Ovary (tissue), 9 donors: ENCODE data around the gene CCDC40. TPM values are rescaled to one million over a fixed set of nuclear protein-coding genes. Genes with fewer than 3 reads are reported as not detected.

Experiments
- DNase-seq, 5 donors: peaks; one replicate each; pipeline ENCODE4 v3.0.0-alpha.2; 2019 to 2020
- H3K27ac ChIP-seq, 2 donors: fragments of 200-600 bp; one replicate each; pipeline versions ENCODE4 v1.5.1 to v1.8.0; 2019 to 2022
- H3K27me3 ChIP-seq: fragments of 200-600 bp; one replicate; pipeline ENCODE4 v1.8.0; 2022
- H3K36me3 ChIP-seq: fragments of 200-600 bp; sonication (generic); one replicate; pipeline ENCODE4 v1.5.1; 2019
- H3K4me1 ChIP-seq: one replicate; pipeline ENCODE4 v1.8.1; 2013; ENCODE audit warnings: mild to moderate bottlenecking, moderate library complexity; ENCODE audit not compliant: insufficient read depth
- H3K4me3 ChIP-seq: fragments of 200-600 bp; sonication (generic); one replicate; pipeline ENCODE4 v1.5.1; 2017
- H3K9me3 ChIP-seq, 2 donors: fragments of 200-600 bp in 1 of 2; sonication (generic) in 1 of 2; one replicate each; pipeline versions ENCODE4 v1.5.1 to v1.8.1; 2013 to 2019; ENCODE audit warnings: mild to moderate bottlenecking in 1 of 2, moderate library complexity in 1 of 2
- CTCF ChIP-seq, 3 donors: fragments of 450-650 bp in 2 of 3; fragments of 200-600 bp in 1 of 3; IDR thresholded peaks; one replicate each; pipeline versions ENCODE4 v1.5.1 to v1.8.0; 2016 to 2022; ENCODE audit warnings: antibody characterized with exemption in 3 of 3, mild to moderate bottlenecking in 1 of 3
- EP300 ChIP-seq: sonication (generic); formaldehyde crosslinking; IDR thresholded peaks from one replicate; pipeline ENCODE4 v1.6.1; 2017; ENCODE audit warnings: antibody characterized with exemption
- POLR2A ChIP-seq: fragments of 450-650 bp; IDR thresholded peaks from one replicate; pipeline ENCODE4 v1.6.1; 2017; ENCODE audit warnings: antibody characterized with exemption, mild to moderate bottlenecking, moderate library complexity
- WGBS, 3 donors: extraction: QIAGEN DNeasy Blood & Tissue Kit in 1 of 3; methylation state at CpG; one replicate each; pipeline versions ENCODE4 v1.1.5 to v1.1.7; 2013 to 2017; 5-methylcytosine and 5-hydroxymethylcytosine counted together
- intact Hi-C, 4 donors: fragments of 100-400 bp; cut with DNase I; formaldehyde crosslinking; loops; one replicate each; pipeline versions ENCODE4 v1.11.0 to v1.15.1; 2022 to 2023
- polyA plus RNA-seq, 2 donors: library from polyadenylated mRNA; stranded (reverse); fragments of 200-250 nt in 1 of 2; fragments of 350-450 nt in 1 of 2; fragmentation: Illumina TruSeq in 1 of 2; extraction: RNeasy Lipid Tissue Mini Kit (QIAGEN cat#74804) in 1 of 2; gene quantifications; one replicate each; pipeline ENCODE4 v1.2.3, GENCODE V29; 2013 to 2014
- total RNA-seq, 7 donors: library from RNA; depleted of rRNA in 2 of 7; stranded (reverse); fragments of >200 nt in 2 of 7; fragmentation: NEBNext Ultra II Directional in 3 of 7; extraction: Animal tissue kit (Norgen Biotek cat#: 25700) in 3 of 7; gene quantifications; one replicate each; pipeline versions ENCODE4 v1.1.0 to v1.2.4, GENCODE V29; 2016 to 2023
- donor health status: DM: no; HTN: no; CAD: no; lungs with moderate emphysema.
- donor health status: DM: no; HTN: no; CAD: no.
- donor health status: Bipolar disorder and iron deficiency.
- donor health status: DM: yes; HTN: yes; CAD: no.
- donor health status: DM: no; HTN: no; CAD: no.
- donor health status: DM: yes; HTN: yes; CAD: no.

CCDC40 gene
- total and polyA plus RNA-seq, 9 donors, result 1.5 to 27.8 (median 6.0) TPM

- no peaks in the 10 kb centered on the region for H3K36me3 ChIP-seq
- H3K4me1 ChIP-seq, result no peaks in the 10 kb centered on the region
- TF ChIP-seq CTCF (IDR thresholded peaks at IDR 0.05) (no peak), POLR2A (no peak), EP300 (no peak)
- H3K27me3 ChIP-seq, result no peaks in the 10 kb centered on the region
- WGBS, 3 donors, result 87 to 97% (median 90%) methylated on average over 21 of the region's 21 CpGs
- H3K27ac ChIP-seq, result no peak overlapping the region
- H3K9me3 ChIP-seq, result no peaks in the 10 kb centered on the region
- no peak for DNase-seq
- no peak overlapping the region for H3K4me3 ChIP-seq
- intact Hi-C loops, result loop anchor here in 1 of 4 donors (1.0 kb wide), 1 partner anchor 47 kb away; no protein-coding TSS in a partner anchor
Observed at GRCh38 chr17:80110927-80111701, 74.7 kb downstream of the CCDC40 start.

- TF ChIP-seq EP300, result no peak
- TF ChIP-seq CTCF (IDR thresholded peaks at IDR 0.05), result no peak
- no peak for TF ChIP-seq POLR2A
- intact Hi-C loops, result loop anchor here in 1 of 4 donors (1.0 kb wide), 1 partner anchor 48 kb away; no protein-coding TSS in a partner anchor
- H3K27me3 ChIP-seq, result no peaks in the 10 kb centered on the region
- no peaks in the 10 kb centered on the region for H3K9me3 ChIP-seq
- no peaks in the 10 kb centered on the region for H3K4me1 ChIP-seq
- 87 to 88% (median 87%) methylated on average over 20 to 26 of the region's 26 CpGs for WGBS, 3 donors
- no peak for DNase-seq
- no peaks in the 10 kb centered on the region for H3K36me3 ChIP-seq
- no peak overlapping the region for H3K27ac ChIP-seq
- H3K4me3 ChIP-seq, result no peak overlapping the region
Observed at GRCh38 chr17:80111702-80112470, 75.4 kb downstream of the CCDC40 start.

GRCh38 chr17:80112471-80113032, 76.1 kb downstream of the CCDC40 start:
- 87 to 95% (median 95%) methylated on average over 23 to 24 of the region's 24 CpGs for WGBS, 3 donors
- H3K9me3 ChIP-seq, result no peaks in the 10 kb centered on the region
- no peak for DNase-seq
- no peak overlapping the region for H3K27ac ChIP-seq
- intact Hi-C loops, result no loop called here
- H3K4me1 ChIP-seq, result no peaks in the 10 kb centered on the region
- H3K4me3 ChIP-seq, result no peak overlapping the region
- H3K36me3 ChIP-seq, result no peaks in the 10 kb centered on the region
- H3K27me3 ChIP-seq, result no peaks in the 10 kb centered on the region
- TF ChIP-seq POLR2A, result no peak
- no peak for TF ChIP-seq EP300
- TF ChIP-seq CTCF (IDR thresholded peaks at IDR 0.05), result no peak

- WGBS, 3 donors, result 81 to 91% (median 89%) methylated on average over 20 of the region's 20 CpGs
- TF ChIP-seq POLR2A (no peak), EP300 (no peak), CTCF (IDR thresholded peaks at IDR 0.05) (no peak)
- Histone ChIP-seq H3K27ac (no peak overlapping the region), H3K9me3 (no peaks in the 10 kb centered on the region), H3K4me1 (no peaks in the 10 kb centered on the region), H3K4me3 (no peak overlapping the region), H3K27me3 (no peaks in the 10 kb centered on the region), H3K36me3 (no peaks in the 10 kb centered on the region)
- intact Hi-C loops, result no loop called here
- DNase-seq, result no peak
Observed at GRCh38 chr17:80113033-80113484, 76.6 kb downstream of the CCDC40 start.
